HL-60 (cell line): ENCODE data around the gene FAM240A.

Source experiments
- CTCF ChIP-seq: IDR thresholded peaks from one replicate; pipeline ENCODE4 v1.5.1; 2011; ENCODE audit warnings: low read length, control low read depth, inconsistent platforms; ENCODE audit not compliant: insufficient read depth
- GABPA ChIP-seq: IDR thresholded peaks from 2 replicates; pipeline ENCODE4 v1.6.1; 2012; ENCODE audit warnings: low read depth
- POLR2AphosphoS5 ChIP-seq: IDR thresholded peaks from 2 replicates; pipeline ENCODE4 v1.6.1; 2012; ENCODE audit warnings: low read depth
- SPI1 ChIP-seq: IDR thresholded peaks from 2 replicates; pipeline ENCODE4 v1.6.1; 2012; ENCODE audit warnings: low read depth, mild to moderate bottlenecking, borderline replicate concordance
- TF ChIP-seq, protein P1 (sequence below): IDR thresholded peaks from 2 replicates; pipeline ENCODE4 v1.6.1; 2012; ENCODE audit warnings: low read depth; ENCODE audit not compliant: insufficient replicate concordance

DNA sequence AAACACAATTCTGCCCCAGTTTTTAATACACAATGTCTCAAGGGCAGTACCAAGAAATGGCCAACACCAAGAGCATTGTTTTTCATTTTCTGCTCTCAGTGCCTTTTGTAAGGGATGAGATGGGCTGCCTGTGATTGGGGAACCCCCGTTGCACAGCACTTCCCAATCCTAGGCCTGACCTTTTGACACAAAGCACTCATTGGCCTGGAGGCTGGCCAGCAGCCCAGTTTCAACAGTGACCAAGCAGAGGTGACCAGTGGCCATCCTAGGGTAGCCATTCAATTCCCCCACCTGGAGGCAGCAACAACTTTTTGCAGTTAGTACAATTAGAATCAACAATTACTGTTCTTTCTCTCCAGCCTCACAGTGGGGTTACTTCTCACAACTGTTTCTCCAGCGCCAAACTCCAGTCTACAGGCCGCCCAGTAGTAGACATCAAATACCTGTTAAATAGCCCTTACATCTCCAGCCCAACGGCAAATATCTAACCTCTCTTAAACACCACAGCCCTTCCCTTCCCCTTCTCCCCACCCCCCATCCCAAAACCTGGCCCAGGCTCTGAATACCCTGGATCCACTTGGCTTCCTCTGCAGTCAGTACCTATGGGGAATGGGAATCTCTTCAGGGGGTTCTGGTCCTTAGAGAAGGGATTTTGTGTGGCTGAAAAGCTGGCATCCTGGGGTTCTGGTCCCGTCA is 37.3 kb upstream of the FAM240A start:
- no peak for TF ChIP-seq CTCF
- TF ChIP-seq POLR2AphosphoS5: no peak
- TF ChIP-seq SPI1: no peak
- no peak for TF ChIP-seq GABPA
- TF ChIP-seq, protein P1, sequence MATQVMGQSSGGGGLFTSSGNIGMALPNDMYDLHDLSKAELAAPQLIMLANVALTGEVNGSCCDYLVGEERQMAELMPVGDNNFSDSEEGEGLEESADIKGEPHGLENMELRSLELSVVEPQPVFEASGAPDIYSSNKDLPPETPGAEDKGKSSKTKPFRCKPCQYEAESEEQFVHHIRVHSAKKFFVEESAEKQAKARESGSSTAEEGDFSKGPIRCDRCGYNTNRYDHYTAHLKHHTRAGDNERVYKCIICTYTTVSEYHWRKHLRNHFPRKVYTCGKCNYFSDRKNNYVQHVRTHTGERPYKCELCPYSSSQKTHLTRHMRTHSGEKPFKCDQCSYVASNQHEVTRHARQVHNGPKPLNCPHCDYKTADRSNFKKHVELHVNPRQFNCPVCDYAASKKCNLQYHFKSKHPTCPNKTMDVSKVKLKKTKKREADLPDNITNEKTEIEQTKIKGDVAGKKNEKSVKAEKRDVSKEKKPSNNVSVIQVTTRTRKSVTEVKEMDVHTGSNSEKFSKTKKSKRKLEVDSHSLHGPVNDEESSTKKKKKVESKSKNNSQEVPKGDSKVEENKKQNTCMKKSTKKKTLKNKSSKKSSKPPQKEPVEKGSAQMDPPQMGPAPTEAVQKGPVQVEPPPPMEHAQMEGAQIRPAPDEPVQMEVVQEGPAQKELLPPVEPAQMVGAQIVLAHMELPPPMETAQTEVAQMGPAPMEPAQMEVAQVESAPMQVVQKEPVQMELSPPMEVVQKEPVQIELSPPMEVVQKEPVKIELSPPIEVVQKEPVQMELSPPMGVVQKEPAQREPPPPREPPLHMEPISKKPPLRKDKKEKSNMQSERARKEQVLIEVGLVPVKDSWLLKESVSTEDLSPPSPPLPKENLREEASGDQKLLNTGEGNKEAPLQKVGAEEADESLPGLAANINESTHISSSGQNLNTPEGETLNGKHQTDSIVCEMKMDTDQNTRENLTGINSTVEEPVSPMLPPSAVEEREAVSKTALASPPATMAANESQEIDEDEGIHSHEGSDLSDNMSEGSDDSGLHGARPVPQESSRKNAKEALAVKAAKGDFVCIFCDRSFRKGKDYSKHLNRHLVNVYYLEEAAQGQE: no peak
